NCI-H446 (cell line): Measurements from ENCODE around the gene SHD.
"Not testable (repeated sequence)": the region's sequence is repeated elsewhere in the genome, so short reads cannot be mapped to it uniquely, and the experiment has no call there.

Source experiments
- DNase-seq, 2 experiments: peaks; one replicate each; lab custom pipeline; 2025; lab: John Stamatoyannopoulos, UW

Gene SHD, protein sequence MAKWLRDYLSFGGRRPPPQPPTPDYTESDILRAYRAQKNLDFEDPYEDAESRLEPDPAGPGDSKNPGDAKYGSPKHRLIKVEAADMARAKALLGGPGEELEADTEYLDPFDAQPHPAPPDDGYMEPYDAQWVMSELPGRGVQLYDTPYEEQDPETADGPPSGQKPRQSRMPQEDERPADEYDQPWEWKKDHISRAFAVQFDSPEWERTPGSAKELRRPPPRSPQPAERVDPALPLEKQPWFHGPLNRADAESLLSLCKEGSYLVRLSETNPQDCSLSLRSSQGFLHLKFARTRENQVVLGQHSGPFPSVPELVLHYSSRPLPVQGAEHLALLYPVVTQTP

DNA sequence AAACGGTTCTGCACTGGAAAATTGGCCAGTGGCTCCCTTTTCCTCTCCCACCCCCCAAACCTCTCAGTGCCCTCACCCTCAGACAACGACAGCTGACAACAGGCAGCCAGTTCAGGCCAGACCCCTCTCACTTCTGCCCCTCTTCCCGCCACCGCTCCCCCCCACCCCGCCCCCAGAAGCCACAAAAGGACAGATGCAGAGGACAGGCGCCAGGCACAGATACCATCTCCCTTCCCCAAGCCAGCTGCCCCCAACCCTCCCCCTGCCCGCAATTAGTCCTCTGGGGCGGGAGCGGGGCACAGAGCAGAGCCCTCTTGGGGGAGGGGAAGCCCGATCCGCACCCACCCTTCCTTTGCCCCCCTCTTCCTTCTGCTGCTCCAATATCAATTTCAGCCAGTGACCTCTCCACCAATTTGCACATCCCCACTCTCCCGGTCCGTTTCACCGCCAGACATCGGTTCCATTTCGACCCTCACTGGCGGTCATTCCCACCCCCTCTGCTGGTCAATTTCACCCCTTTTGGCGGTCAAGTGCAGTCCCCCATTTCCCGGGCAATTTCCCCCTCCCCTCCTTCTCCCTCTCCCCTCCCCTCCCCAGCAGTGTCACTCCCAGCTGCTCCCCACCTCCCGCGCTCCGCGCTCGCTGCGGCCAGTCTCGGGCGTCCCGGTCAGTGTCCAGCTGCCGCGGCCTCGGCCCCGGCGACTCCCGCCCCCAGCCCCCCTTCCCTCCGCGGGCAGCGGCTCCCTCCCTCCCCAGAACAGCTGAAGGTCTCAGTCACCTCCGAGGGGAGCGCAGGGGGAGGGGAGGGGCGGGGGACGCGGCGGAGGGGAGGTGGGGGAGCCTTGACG is at the start of gene SHD:
Gene SHD (plus strand): TSS at position 848 of the 848 bp plus-strand sequence. CDS start 798 bp downstream, outside the sequence.
- no peak for DNase-seq

DNA sequence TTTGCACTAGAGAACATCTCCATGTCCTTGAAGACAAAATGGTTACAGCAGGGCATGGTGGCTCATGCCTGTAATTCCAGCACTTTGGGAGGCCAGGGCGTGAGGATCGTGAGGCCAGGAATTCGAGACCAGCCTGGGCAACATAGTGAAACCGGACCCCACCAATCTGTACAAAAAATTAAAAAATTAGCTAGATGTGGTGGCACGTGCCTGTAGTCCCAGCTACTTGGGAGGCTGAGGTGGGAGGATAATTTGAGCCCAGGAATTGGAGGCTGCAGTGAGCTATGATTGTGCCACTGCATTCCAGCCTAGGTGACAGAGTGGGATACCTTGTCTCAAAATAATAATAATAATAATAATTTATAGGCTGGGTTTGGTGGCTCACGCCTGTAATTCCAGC is 48.8 kb upstream of the SHD start:
- DNase-seq = not testable (repeated sequence)

DNA sequence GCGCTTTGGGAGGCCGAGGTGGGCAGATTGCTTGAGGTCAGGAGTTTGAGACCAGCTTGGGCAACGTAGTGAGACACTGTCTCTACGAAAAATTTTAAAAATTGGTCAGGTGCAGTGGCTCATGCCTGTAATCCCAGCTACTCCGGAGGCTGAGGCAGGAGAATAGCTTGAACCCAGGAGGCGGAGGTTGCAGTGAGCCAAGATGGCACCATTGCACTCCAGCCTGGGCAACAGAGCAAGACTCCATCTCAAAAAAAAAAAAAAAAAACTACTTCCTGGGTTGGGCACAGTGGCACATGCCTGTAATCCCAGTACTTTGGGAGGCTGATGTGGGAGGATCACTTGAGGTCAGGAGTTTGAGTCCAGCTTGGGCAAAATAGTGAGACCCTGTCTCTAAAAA is 47.5 kb upstream of the SHD start:
- not testable (repeated sequence) for DNase-seq

DNA sequence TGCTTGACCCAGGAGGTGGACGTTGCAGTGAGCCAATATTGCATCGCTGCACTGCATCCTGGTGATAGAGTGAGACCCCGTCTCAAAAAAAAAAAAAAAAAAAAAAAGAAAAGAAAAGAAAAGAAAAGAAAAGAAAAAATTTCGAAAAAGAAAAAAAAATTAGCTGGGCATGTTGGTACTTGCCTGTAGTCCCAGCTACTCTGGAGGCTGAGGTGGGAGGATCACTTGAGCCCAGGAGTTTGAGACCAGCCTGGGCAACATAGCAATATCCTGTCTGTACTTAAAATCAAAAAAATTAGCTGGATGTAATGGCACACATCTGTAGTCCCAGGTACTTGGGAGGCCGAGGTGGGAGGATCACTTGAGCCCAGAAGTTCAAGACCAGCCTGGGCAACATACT is 46.9 kb upstream of the SHD start:
- DNase-seq = not testable (repeated sequence)

DNA sequence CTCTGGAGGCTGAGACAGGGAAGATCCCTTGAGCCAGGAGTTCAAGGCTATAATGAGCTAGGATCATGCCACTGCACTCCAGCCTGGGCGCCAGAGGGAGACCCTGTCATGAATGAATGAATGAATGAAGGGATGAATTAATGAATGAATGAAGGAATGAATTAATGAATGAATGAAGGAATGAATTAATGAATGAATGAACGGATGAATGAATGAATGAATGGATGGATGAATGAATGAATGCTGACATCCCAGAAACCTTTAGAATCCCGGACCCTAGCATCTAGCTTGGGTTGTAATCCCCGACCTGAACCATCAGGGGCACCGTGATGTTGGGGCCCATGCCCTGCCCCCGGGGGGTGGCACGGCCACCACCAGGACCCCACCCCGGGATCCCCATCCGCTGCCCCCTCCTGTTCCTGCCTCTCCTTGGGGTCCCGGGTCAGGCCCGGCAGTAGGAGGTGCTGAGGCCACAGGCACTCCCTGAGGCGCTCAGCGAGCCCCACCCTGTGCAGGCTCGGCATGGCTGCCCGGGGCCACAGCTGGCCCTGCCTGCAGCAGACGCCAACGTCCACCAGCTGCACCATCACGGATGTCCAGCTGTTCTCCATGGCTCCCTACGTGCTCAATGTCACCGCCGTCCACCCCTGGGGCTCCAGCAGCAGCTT is 46.3 kb upstream of the SHD start:
- no peak for DNase-seq

DNA sequence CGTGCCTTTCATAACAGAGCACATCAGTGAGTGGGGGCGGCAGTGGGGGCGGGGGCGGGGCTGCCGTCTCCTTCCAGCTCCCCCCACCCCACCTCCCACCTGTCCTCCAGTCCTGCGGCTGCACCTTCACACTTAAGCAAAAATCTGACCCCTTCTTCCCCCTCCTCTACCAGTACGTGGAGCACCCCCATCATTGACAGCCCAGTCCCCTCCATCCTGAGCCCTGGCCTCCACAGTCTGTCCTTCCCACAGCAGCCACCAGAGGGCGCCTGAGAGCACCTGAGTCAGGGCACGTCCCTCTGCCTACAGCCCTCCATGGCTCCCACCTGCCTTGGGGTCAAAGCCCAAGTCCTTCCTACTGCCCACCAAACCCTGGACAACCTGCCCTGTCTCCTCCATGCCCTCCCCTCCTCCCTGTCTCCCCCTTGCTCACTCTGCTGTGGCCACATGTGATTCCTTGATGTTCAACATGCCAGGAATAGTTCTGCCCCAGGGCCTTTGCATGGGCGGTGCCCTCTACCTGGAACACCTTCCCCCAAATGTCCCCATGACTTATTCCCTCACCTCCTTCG is 45.7 kb upstream of the SHD start:
- DNase-seq = peak in 1 of 2 experiments; percentile 8

DNA sequence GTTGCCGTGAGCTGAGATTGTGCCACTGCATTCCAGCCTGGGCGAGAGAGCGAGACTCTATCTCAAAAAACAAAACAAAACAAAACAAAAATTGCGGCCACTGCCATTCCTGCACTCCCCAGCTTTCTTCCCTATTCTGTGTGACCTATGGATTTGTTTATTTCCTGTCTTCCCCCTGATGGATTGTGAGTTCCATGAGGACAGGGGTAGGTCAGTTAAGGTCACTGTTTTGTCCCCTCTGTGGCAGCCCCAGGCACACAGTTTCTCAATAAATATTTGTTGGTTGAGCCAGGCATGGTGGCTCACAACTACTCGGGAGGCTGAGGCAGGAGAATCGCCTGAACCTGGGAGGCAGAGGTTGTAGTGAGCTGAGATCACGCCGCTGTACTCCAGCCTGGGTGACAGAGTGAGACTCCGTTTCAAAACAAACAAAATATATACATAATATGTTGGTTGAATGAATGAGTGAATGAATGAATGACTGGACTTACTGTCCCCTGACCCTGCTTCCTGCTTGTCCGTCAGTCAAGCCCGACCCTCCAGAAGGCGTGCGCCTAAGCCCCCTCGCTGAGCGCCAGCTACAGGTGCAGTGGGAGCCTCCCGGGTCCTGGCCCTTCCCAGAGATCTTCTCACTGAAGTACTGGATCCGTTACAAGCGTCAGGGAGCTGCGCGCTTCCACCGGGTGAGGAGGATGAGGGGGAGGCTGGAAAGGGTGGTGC is 44.8 kb upstream of the SHD start:
- no peak for DNase-seq

DNA sequence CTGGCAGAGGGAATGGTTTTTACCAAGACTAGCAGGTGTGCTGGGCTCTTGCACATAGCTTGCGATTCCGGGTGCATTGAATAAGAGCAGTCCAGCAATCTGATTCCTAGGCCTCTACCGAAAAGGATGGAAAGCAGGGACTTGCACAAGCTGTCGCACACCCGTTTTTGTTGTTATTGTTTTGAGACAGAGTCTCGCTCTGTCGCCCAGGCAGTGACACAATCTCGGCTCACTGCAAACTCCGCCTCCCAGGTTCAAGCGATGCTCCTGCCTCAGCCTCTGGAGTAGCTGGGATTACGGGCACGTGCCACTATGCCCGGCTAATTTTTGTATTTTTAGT is 44.2 kb upstream of the SHD start:
- no peak for DNase-seq

DNA sequence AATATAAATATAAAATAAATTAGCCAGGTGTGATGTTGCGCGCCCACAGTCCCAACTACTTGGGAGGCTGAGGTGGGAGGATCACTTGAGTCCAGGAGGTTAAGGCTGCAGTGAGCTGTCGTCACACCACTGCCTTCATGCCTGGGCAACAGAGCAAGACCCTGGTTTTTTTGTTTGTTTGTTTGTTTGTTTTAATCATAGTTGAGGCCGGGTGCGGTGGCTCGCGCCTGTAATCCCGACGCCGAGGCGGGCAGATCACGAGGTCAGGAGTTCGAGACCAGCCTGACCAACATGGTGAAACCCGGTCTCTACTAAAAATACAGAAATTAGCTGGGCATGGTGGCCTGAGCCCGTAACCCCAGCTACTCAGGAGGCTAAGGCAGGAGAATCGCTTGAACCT is 41.6 kb upstream of the SHD start:
- DNase-seq = not testable (repeated sequence)

DNA sequence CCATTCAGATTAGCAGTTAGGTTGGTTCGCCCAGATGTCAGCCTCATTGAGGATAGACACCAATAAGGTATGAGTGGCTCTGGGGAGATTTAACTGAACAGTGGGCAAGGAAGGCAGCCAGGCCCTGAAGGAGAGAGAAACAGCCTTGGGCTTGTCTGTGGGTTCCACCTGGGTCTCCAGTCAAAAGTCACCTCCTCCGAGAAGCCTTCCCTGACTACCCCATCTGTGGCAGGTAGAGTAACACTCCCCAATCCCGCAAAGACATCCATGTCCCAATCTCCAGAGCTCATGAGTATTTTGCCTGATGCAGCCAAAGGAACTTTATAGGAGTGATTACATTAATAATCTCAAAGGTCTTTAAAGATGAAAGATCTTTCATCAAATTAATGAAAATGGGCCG is 40.2 kb upstream of the SHD start:
- no peak for DNase-seq

DNA sequence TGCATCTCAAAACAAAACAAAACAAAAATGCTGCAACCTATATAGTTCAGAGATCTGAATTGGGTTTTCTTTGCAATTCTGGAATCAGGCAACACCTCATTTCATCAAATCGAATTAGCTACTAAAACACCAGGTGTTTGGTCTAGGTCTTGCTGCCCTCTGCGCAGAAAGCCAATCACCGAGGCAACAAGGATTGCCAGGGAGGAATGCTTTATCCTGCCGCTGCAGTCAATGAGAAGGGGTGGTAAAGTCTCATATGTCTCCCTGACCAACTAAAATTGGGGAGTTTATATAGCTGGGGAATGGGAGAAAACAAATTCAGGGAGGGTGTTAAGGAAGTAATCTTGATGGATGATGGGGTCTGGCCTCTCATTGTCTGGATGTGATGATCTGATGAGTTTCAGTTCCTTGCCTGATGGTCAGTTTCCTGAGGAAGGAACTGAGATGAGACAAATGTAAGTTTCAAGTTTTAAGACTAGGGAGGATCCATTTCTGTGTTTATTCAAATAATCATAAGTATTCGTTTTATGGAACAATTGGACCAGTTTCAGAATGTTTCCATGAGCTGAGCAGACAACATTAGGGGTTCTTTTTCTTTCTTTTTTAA is 37.1 kb upstream of the SHD start:
- no peak for DNase-seq

DNA sequence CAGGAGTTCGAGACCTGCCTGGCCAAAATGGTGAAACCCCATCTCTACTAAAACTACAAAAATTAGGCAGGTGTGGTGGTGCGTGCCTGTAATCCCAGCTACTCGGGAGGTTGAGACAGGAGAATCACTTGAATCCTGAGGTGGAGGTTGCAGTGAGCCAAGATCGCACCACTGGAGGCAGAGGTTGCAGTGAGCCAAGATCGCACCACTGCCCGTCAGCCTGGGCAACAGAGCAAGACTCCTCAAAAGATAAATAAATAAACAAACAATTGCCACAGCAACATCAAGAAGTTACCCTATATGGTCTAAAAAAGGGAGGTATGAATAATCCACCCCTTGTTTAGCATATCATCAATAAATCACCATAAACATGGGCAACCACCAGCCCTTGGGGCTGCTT is 33.1 kb upstream of the SHD start:
- DNase-seq = not testable (repeated sequence)

DNA sequence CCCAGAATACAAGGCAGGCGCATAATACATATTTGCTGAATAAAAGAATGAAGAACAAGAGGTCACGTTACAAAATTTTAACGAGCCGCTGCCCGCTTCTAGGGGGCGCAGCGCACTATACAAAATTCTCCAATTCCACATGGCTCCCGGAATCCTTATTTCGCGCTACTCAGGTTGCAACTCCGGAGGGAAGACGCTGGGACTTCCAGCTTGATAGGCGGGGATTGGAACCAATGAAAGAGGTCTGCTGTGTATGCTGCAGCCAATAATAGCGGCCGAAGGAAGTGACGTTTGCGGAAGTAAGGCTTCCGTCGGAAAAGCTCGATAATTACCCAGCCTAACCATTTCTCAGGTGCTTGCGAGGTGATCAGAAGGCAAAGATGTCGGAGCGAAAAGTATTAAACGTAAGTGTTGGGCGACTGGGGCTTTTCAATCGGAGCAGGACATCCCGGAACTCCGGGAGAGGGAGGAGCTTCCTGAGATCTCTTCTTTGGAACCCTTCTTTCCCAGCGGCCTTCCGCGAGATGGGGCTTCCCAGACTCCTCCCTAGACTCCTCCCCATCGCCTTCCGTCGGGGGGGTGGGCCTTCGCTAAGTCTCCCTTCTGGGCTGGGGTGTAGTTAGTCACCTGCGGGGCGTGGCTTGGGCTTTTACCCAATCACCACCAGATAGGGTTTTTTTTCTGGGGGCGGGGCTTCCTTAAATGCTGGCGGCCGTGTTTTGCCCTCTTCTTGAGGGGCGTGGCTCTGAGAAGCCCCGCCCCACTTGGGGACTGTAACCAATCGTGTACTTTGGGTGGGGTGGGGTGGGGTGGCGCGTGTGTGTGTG is 32.1 kb upstream of the SHD start, which contains the start of gene YJU2:
Gene YJU2 (plus strand): TSS at position 314 of the 827 bp plus-strand sequence. CDS start 67 bp downstream, at position 381.
- peak; percentile 99 to 100 for DNase-seq

DNA sequence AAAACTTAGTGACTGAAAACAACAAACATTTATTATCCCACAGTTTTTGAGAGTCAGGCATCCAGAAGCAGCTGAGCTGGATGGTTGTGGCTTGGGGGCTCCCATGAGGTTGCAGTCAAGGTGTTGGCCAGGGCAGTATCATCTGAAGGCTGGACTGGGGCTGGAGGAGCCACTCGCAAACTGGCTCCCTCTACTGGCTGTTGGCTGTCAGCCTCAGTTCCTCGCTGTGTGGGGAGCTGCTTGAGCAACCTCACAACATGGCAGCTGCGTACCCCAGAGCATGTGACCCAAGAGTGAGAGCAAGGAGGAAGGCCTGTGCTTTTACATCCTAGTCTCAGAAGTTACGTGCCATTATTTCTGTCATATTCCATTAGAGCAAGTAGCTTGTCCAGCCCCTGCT is 22.5 kb upstream of the SHD start:
- DNase-seq = no peak

DNA sequence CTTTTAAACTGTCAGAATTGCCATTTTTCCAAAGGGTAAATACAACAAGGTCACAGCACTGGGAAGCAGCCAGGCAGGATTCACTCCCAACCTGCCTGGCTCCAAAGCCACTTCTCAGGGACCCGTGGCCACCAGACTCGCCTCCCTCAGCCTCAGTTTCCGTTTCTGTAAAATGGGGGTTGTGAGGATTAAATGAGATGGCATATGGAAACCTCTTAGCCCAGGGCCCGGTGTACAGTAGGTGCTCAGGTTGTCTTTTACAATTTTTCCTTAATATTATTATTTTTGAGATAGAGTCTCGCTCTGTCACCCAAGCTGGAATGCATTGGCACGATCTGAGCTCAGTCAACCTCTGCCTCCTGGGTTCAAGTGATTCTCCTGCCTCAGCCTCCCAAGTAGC is 22.0 kb upstream of the SHD start:
- DNase-seq = no peak

DNA sequence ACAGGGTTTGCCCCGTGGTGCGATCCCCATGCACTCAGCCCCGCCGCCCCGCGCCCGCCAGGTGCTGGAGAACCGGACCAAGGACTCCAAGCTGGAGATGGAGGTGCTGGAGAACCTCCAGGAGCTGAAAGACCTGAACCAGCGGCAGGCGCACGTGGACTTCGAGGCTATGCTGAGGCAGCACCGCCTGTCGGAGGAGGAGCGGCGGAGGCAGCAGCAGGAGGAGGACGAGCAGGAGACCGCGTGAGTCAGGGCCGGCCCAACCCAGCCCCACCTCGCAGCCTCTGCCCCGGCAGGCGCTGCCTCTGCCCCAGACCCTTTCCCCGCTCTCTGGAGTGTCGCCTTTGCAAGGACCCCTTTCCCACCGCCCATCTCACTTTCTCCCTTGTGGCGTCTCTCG is 20.9 kb upstream of the SHD start:
- no peak for DNase-seq

DNA sequence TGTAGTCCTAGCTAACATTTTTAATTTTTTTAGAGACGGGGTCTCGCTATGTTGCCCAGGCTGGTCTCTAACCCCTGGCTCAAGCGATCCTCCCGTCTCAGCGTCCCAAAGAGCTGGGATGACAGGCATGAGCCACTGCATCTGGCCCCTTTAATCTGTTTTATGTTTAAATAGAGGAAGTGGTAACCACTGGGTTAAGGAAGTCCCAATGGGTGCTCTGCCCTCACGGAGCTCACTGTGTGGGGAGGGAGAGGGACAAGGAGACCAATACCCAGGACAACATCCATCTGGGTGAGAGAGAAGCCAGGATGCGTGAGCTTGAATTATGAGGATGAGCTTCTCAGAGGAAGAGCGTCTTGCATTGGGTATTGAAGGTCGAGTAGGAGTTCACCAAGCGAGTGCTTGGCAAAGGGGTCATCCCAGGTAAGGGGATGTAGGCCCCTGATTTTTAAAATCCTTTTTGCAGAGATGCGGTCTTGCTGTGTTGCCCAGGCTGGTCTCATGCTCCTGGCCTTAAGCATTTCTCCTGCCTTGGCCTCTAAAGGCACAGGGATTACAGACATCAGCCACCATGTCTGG is 18.4 kb upstream of the SHD start:
- DNase-seq = no peak

DNA sequence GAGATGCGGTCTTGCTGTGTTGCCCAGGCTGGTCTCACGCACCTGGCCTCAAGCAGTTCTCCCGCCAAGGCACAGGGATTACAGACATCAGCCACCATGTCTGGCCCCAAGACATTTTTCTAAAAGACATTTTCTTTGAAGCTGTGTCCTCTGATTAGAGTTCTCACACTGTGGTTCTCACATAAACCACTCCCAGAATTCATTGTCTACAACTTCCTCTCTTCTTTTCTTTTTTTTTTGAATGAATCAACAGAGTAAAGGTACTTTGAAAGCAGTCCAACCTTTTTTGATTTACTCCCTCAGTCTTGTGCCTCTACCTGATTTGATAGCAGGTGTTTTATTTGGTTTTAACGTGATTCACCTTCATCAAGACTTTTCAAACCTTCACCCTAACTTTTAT is 14.3 kb upstream of the SHD start:
- DNase-seq = no peak

DNA sequence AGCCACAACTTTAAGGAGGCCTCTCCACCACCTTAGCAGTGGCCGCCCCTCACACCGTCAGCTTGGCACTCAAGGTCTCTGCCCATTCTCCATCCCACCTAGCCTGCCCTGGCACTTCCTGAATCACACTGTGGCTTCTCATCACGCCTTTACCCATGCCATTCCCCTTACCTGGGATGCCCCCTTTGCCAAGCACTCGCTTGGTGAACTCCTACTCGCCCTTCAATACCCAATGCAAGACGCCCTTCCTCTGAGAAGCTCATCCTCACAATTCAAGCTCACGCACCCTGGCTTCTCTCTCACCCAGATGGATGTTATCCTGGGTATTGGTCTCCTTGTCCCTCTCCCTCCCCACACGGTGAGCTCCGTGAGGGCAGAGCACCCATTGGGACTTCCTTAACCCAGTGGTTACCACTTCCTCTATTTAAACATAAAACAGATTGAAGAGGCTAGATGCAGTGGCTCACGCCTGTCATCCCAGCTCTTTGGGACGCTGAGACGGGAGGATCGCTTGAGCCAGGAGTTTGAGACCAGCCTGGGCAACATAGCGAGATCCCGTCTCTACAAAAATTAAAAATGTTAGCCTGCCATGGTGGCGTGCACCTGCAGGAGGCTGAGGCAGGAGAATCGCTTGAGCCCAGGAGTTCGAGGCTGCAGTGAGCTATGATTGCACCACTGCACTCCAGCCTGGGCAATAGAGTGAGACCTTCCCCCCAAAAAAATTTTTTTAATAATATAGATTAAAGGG is 12.6 kb upstream of the SHD start:
- no peak for DNase-seq
